OCI-LY7 (cell line): Measurements from ENCODE around the gene AJUBA.
"Not testable (repeated sequence)": the region's sequence is repeated elsewhere in the genome, so short reads cannot be mapped to it uniquely, and the experiment has no call there.

ENCODE experiments used
- CTCF ChIP-seq: fragments of 200-600 bp; sonication (generic); conservative IDR thresholded peaks from 2 replicates; pipeline ENCODE4 v1.5.1; 2014; ENCODE audit warnings: mild to moderate bottlenecking, antibody characterized with exemption, low read length, moderate library complexity, mixed read lengths
- EZH2phosphoT487 ChIP-seq: fragments of 200-600 bp; sonication (generic); IDR thresholded peaks from 2 replicates; pipeline ENCODE4 v1.6.1; 2018; ENCODE audit warnings: low read depth, borderline replicate concordance, mild to moderate bottlenecking, mixed run types, antibody characterized with exemption, low read length, moderate library complexity, mixed read lengths

GRCh38 chr14:23013749-23014054 is 31.4 kb upstream of the AJUBA start:
- TF ChIP-seq CTCF, EZH2phosphoT487: not testable (repeated sequence)
